Esophagus squamous epithelium (tissue), 5 donors: ENCODE results near the gene CROCC. TPM values are rescaled to one million over a fixed set of nuclear protein-coding genes. Genes with fewer than 3 reads are reported as not detected.
"Not testable (repeated sequence)": the region's sequence is repeated elsewhere in the genome, so short reads cannot be mapped to it uniquely, and the experiment has no call there.

Experiments
- DNase-seq: peaks from one replicate; lab custom pipeline; 2025; lab: John Stamatoyannopoulos, UW
- H3K27ac ChIP-seq, 4 donors: fragments of 200-600 bp; sonication (generic); one replicate each; pipeline ENCODE4 v1.5.1; 2016 to 2019; ENCODE audit warnings: mild to moderate bottlenecking in 1 of 4
- H3K27me3 ChIP-seq, 4 donors: fragments of 200-600 bp; sonication (generic); 1 replicate in 3 of 4; 2 replicates in 1 of 4; pipeline versions ENCODE4 v1.5.1 to v1.6.0; 2017 to 2021; ENCODE audit warnings: antibody characterized with exemption in 1 of 4
- H3K36me3 ChIP-seq, 3 donors: fragments of 200-600 bp; sonication (generic); one replicate each; pipeline ENCODE4 v1.5.1; 2016 to 2019
- H3K4me1 ChIP-seq, 3 donors: fragments of 200-600 bp; sonication (generic); one replicate each; pipeline ENCODE4 v1.5.1; 2017 to 2019
- H3K4me3 ChIP-seq, 4 donors: fragments of 200-600 bp; sonication (generic); 1 replicate in 3 of 4; 2 replicates in 1 of 4; pipeline ENCODE4 v1.5.1; 2016 to 2019; ENCODE audit warnings: mild to moderate bottlenecking in 2 of 4, moderate library complexity in 1 of 4
- H3K9me3 ChIP-seq, 3 donors: fragments of 200-600 bp; sonication (generic); one replicate each; pipeline ENCODE4 v1.5.1; 2016 to 2019
- CTCF ChIP-seq, 6 experiments: fragments of 450-650 bp in 4 of 6; fragments of 200-600 bp in 2 of 6; sonication (generic) in 2 of 6; IDR thresholded peaks; one replicate each; pipeline ENCODE4 v1.5.1; 2016 to 2019; ENCODE audit warnings: antibody characterized with exemption in 6 of 6, mild to moderate bottlenecking in 4 of 6, moderate library complexity in 4 of 6
- POLR2A ChIP-seq, 4 donors: fragments of 450-650 bp; IDR thresholded peaks; one replicate each; pipeline ENCODE4 v1.6.1; 2017; ENCODE audit warnings: antibody characterized with exemption in 4 of 4, mild to moderate bottlenecking in 4 of 4, moderate library complexity in 3 of 4
- WGBS, 2 donors: methylation state at CpG; one replicate each; pipeline ENCODE4 v1.1.5; 2018; 5-methylcytosine and 5-hydroxymethylcytosine counted together
- intact Hi-C: fragments of 100-400 bp; cut with DNase I; formaldehyde crosslinking; loops from one replicate; pipeline ENCODE4 v1.15.0; 2022
- total RNA-seq, 4 donors: library from RNA; depleted of rRNA; stranded (reverse); fragments of >200 nt; gene quantifications; one replicate each; pipeline ENCODE4 v1.1.0, GENCODE V29; 2016
- donor health status: DM: yes; HTN: yes; CAD: no.

The CROCC gene
- total RNA-seq, 4 donors from 2014 or later = 8.5 to 43.1 (median 30.2) TPM

- H3K27ac ChIP-seq = no peak overlapping the region
- no peak overlapping the region for H3K4me3 ChIP-seq
- TF ChIP-seq CTCF (IDR thresholded peaks at IDR 0.05) (no peak), POLR2A (IDR thresholded peaks at IDR 0.05) (no peak)
- no peaks in the 10 kb centered on the region for H3K9me3 ChIP-seq
- H3K36me3 ChIP-seq = no peaks in the 10 kb centered on the region
- 64 to 72% methylated on average over 2 to 3 of the region's 3 CpGs for WGBS, 2 donors
- H3K27me3 ChIP-seq = no peaks in the 10 kb centered on the region
- no peak for DNase-seq
- peaks cover 20 to 39% (median 27%) of the 10 kb centered on the region in 3 donors for H3K4me1 ChIP-seq
- intact Hi-C loops = no loop called here
Measured at GRCh38 chr1:16918371-16918770, 3.4 kb upstream of the CROCC start.

GRCh38 chr1:16918936-16919665, 2.6 kb upstream of the CROCC start:
- H3K27ac ChIP-seq, DNase-seq, intact Hi-C loops, H3K36me3 ChIP-seq, H3K27me3 ChIP-seq, H3K4me3 ChIP-seq, H3K9me3 ChIP-seq: not testable (repeated sequence)
- WGBS, 2 donors = 83 to 88% methylated on average over 13 to 15 of the region's 15 CpGs
- peaks cover 17 to 40% (median 25%) of the 10 kb centered on the region in 3 donors for H3K4me1 ChIP-seq

DNA sequence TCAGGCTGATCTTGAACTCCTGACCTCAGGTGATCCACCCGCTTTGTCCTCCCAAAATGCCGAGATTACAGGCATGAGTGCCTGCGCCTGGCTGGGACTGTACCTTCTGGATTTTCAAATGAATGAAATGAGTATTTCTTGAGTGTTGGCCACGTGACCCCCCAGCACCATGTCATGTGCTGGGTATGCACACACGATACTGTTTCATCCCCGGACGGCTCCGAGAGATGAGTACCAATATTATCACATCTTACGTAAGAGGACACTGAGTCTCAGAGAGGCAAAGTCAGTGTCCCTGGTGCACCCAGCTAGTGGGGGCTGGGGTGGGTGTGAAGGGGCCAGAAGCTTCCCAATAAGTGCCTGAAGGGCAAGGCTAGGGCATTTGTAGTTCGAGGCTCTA, 780 bp upstream of the CROCC start:
- TF ChIP-seq CTCF (IDR thresholded peaks at IDR 0.05) = no peak
- TF ChIP-seq POLR2A (IDR thresholded peaks at IDR 0.05) = no peak
- Histone ChIP-seq H3K4me3 (no peak overlapping the region), H3K9me3 (no peaks in the 10 kb centered on the region), H3K27ac (no peak overlapping the region), H3K36me3 (peaks cover 0 to 7% (median 0%) of the 10 kb centered on the region in 3 donors), H3K4me1 (peaks cover 23 to 40% (median 31%) of the 10 kb centered on the region in 3 donors), H3K27me3 (no peaks in the 10 kb centered on the region)
- 81 to 88% methylated on average over 9 to 10 of the region's 10 CpGs for WGBS, 2 donors
- intact Hi-C loops = no loop called here
- DNase-seq = no peak

DNA sequence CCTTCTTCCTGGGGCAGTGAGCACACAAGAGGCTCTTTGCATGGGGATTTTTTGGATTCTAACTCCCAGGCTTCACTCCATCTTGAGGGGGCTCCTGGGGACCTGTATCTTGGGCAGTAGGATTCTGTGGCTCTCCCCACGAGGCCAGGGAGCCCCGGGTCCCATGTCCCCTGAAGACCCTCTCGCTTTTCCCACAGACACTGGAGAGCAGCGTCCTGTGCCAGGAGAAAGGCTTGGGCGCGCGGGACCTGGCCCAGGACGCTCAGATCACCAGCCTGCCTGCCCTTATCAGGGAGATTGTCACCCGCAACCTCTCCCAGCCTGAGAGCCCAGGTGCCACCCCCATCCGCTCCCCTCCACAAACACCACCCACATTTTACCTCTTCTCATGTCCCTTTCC, 735 bp downstream of the CROCC start:
- Histone ChIP-seq H3K9me3 (no peaks in the 10 kb centered on the region), H3K4me1 (peaks cover 30 to 51% (median 41%) of the 10 kb centered on the region in 3 donors), H3K4me3 (no peak overlapping the region), H3K36me3 (peaks cover 0 to 7% (median 0%) of the 10 kb centered on the region in 3 donors), H3K27ac (no peak overlapping the region), H3K27me3 (no peaks in the 10 kb centered on the region)
- intact Hi-C loops = no loop called here
- 89 to 90% methylated on average over 6 to 10 of the region's 10 CpGs for WGBS, 2 donors
- TF ChIP-seq POLR2A (IDR thresholded peaks at IDR 0.05) (no peak), CTCF (IDR thresholded peaks at IDR 0.05) (no peak)
- no peak for DNase-seq

GRCh38 chr1:16922885-16923431, 1.2 kb downstream of the CROCC start:
- Histone ChIP-seq H3K4me1 (peaks cover 30 to 56% (median 41%) of the 10 kb centered on the region in 3 donors), H3K27ac (no peak overlapping the region), H3K9me3 (no peaks in the 10 kb centered on the region), H3K4me3 (no peak overlapping the region), H3K36me3 (peaks cover 0 to 7% (median 0%) of the 10 kb centered on the region in 3 donors), H3K27me3 (no peaks in the 10 kb centered on the region)
- intact Hi-C loops = no loop called here
- DNase-seq = no peak
- 77 to 87% methylated on average over 17 to 18 of the region's 18 CpGs for WGBS, 2 donors
- TF ChIP-seq CTCF (IDR thresholded peaks at IDR 0.05) = no peak
- no peak for TF ChIP-seq POLR2A (IDR thresholded peaks at IDR 0.05)
